ENCODE results near the gene MAPK10. TPM values are rescaled to one million over a fixed set of nuclear protein-coding genes. Genes with fewer than 3 reads are reported as not detected.

The MAPK10 gene
- total RNA-seq, 1 donor from 2014 or later = 23.6 TPM

Other genes starting within 250 kb of the MAPK10 start
- 69.9 TPM for gene PTPN13, start 234.3 kb upstream of the MAPK10 start, total RNA-seq

Data from upper lobe of right lung (tissue), 1 donor.